Endothelial cell of umbilical vein (primary cell): ENCODE results near the gene EFHC2. TPM values are rescaled to one million over a fixed set of nuclear protein-coding genes. Genes with fewer than 3 reads are reported as not detected.

ENCODE experiments used
- Bru-seq: library from RNA; stranded (reverse); fragments of 400-500 nt; gene quantifications from one replicate; lab custom pipeline; 2021; lab: Mats Ljungman, UMichigan
- BruChase-seq, 2 experiments: library from RNA; stranded (reverse); fragments of 400-500 nt; gene quantifications; one replicate each; lab custom pipeline; 2021; lab: Mats Ljungman, UMichigan
- BruUV-seq: library from RNA; stranded (reverse); fragments of 400-500 nt; replicated peaks from 2 replicates; lab custom pipeline; 2021; lab: Mats Ljungman, UMichigan
- CTCF ChIA-PET: fragments of 300-600, 350-600 bp; sonication (Branson Sonifier 250); formaldehyde crosslinking; loops from one replicate; lab custom pipeline; 2021; ENCODE audit warnings: antibody characterized with exemption, inconsistent platforms; lab: Charles Lee
- POLR2A ChIA-PET: fragments of 300-600, 350-600 bp; sonication (Branson Sonifier 250); formaldehyde crosslinking; loops from one replicate; lab custom pipeline; 2021; ENCODE audit warnings: antibody characterized with exemption, inconsistent platforms; lab: Charles Lee
- DNase-seq: peaks from one replicate; pipeline ENCODE4 v3.0.0-alpha.2; 2011; ENCODE audit warnings: low read depth, low spot score
- FAIRE-seq: peaks from 2 replicates; lab custom pipeline; 2011; peaks lifted over from hg19 to GRCh38; lab: Jason Lieb, UNC
- H2AFZ ChIP-seq: 2 replicates; pipeline ENCODE4 v1.6.0; 2012; ENCODE audit warnings: low read depth, low read length, control low read depth, inconsistent platforms
- H3K27ac ChIP-seq: 2 replicates; pipeline ENCODE4 v1.5.1; 2011; ENCODE audit warnings: low read depth, mild to moderate bottlenecking, control low read depth, low read length, moderate library complexity; ENCODE audit not compliant: insufficient read depth
- H3K27me3 ChIP-seq, 2 experiments: 2 replicates each; pipeline versions ENCODE4 v1.6.0 to v1.6.1; 2011; ENCODE audit warnings: low read length in 2 of 2, mixed read lengths in 1 of 2; ENCODE audit not compliant: control insufficient read depth in 2 of 2, insufficient read depth in 2 of 2
- H3K36me3 ChIP-seq, 2 experiments: 2 replicates in 1 of 2; 3 replicates in 1 of 2; pipeline ENCODE4 v1.5.1; 2011; ENCODE audit warnings: low read length in 2 of 2, mild to moderate bottlenecking in 1 of 2, moderate library complexity in 1 of 2; ENCODE audit not compliant: control insufficient read depth in 2 of 2, insufficient read depth in 2 of 2; ENCODE audit errors: extremely low read depth in 1 of 2
- H3K4me1 ChIP-seq: 3 replicates; pipeline ENCODE4 v1.5.1; 2011; ENCODE audit warnings: mild to moderate bottlenecking, low read length; ENCODE audit not compliant: control insufficient read depth, insufficient read depth; ENCODE audit errors: extremely low read depth
- H3K4me2 ChIP-seq: 2 replicates; pipeline ENCODE4 v1.6.1; 2011; ENCODE audit warnings: low read length, control low read depth, mixed read lengths; ENCODE audit not compliant: insufficient read depth
- H3K4me3 ChIP-seq, 3 experiments: fragments of 200-600 bp in 1 of 3; sonication (generic), shearing (Covaris generic) in 1 of 3; replicated peaks in 1 of 3; 2 replicates each; pipeline ENCODE4 v1.5.1; 2011 to 2016; ENCODE audit warnings: control low read depth in 3 of 3, low read length in 3 of 3, mild to moderate bottlenecking in 2 of 3, inconsistent platforms in 1 of 3, low read depth in 1 of 3, moderate library complexity in 1 of 3; ENCODE audit not compliant: insufficient read depth in 1 of 3
- H3K79me2 ChIP-seq: 2 replicates; pipeline ENCODE4 v1.6.0; 2012; ENCODE audit warnings: low read length, inconsistent platforms; ENCODE audit not compliant: control insufficient read depth, insufficient read depth
- H3K9ac ChIP-seq: replicated peaks from 2 replicates; pipeline ENCODE3; 2011; ENCODE audit warnings: low read length, control low read depth; ENCODE audit not compliant: insufficient read depth; ENCODE audit errors: extremely low read depth
- H3K9me1 ChIP-seq: replicated peaks from 3 replicates; pipeline ENCODE4 v1.6.0; 2011; ENCODE audit warnings: mild to moderate bottlenecking, low read length; ENCODE audit not compliant: control insufficient read depth, insufficient read depth; ENCODE audit errors: extremely low read depth
- H3K9me3 ChIP-seq: replicated peaks from 2 replicates; pipeline ENCODE4 v1.5.1; 2012; ENCODE audit warnings: low read length, inconsistent platforms; ENCODE audit not compliant: control insufficient read depth, insufficient read depth
- H4K20me1 ChIP-seq: replicated peaks from 2 replicates; pipeline ENCODE3; 2011; ENCODE audit warnings: mild to moderate bottlenecking, low read length; ENCODE audit not compliant: control insufficient read depth, insufficient read depth; ENCODE audit errors: extremely low read depth
- EZH2 ChIP-seq: IDR thresholded peaks from 2 replicates; pipeline ENCODE4 v1.6.1; 2012; ENCODE audit warnings: borderline replicate concordance, low read depth, mild to moderate bottlenecking, moderate library complexity, low read length, inconsistent platforms; ENCODE audit not compliant: severe bottlenecking
- JUN ChIP-seq: IDR thresholded peaks from 2 replicates; pipeline ENCODE4 v1.6.1; 2011; ENCODE audit warnings: borderline replicate concordance, low read depth; ENCODE audit not compliant: insufficient read length, insufficient read depth
- POLR2AphosphoS5 ChIP-seq: IDR thresholded peaks from 2 replicates; pipeline ENCODE4 v1.6.1; 2012; ENCODE audit warnings: low read depth, mild to moderate bottlenecking, control low read depth, low read length, moderate library complexity; ENCODE audit not compliant: insufficient read depth
- dilution Hi-C: fragments of 300-500 bp; cut with MboI; formaldehyde crosslinking; loops from one replicate; pipeline ENCODE4 v1.15.0; 2019; ENCODE audit warnings: low sequenced_read_pairs; ENCODE audit not compliant: extremely low pct_ligation_motif_present
- intact Hi-C: fragments of 100-400 bp; cut with micrococcal nuclease; formaldehyde crosslinking; loops from one replicate; pipeline ENCODE4 v1.10.0; 2022
- long read RNA-seq: library from polyadenylated mRNA; stranded (forward); transcript quantifications from one replicate; pipeline ENCODE4 v2.0.0, GENCODE V29; 2021
- polyA minus RNA-seq, 3 experiments: library from RNA; depleted of rRNA, polyadenylated mRNA; stranded (reverse); fragments of >200 nt; gene quantifications; 1 replicate in 1 of 3; 2 replicates in 2 of 3; pipeline ENCODE4 v1.2.3, GENCODE V29; 2011
- polyA plus RNA-seq, 4 experiments: library from polyadenylated mRNA; depleted of rRNA in 3 of 4; stranded (reverse) in 3 of 4; unstranded in 1 of 4; fragments of >200 nt; gene quantifications; 2 replicates each; pipeline versions ENCODE4 v1.2.1 to v1.2.3, GENCODE V29; 2011 to 2012; ENCODE audit warnings: missing spikeins in 1 of 4
- total RNA-seq: library from RNA; stranded (reverse); gene quantifications from 2 replicates; pipeline ENCODE4 v1.2.3, GENCODE V29; 2021
- TF ChIP-seq, protein P1 (sequence below), 2 donors: IDR thresholded peaks; 1 replicate in 1 of 2; 2 replicates in 1 of 2; pipeline ENCODE4 v1.5.1; 2011; ENCODE audit warnings: low read length in 2 of 2, mild to moderate bottlenecking in 2 of 2, moderate library complexity in 2 of 2, control low read depth in 1 of 2, inconsistent platforms in 1 of 2, low read depth in 1 of 2; ENCODE audit not compliant: insufficient read depth in 1 of 2; ENCODE audit errors: extremely low read depth in 1 of 2

The EFHC2 gene, protein sequence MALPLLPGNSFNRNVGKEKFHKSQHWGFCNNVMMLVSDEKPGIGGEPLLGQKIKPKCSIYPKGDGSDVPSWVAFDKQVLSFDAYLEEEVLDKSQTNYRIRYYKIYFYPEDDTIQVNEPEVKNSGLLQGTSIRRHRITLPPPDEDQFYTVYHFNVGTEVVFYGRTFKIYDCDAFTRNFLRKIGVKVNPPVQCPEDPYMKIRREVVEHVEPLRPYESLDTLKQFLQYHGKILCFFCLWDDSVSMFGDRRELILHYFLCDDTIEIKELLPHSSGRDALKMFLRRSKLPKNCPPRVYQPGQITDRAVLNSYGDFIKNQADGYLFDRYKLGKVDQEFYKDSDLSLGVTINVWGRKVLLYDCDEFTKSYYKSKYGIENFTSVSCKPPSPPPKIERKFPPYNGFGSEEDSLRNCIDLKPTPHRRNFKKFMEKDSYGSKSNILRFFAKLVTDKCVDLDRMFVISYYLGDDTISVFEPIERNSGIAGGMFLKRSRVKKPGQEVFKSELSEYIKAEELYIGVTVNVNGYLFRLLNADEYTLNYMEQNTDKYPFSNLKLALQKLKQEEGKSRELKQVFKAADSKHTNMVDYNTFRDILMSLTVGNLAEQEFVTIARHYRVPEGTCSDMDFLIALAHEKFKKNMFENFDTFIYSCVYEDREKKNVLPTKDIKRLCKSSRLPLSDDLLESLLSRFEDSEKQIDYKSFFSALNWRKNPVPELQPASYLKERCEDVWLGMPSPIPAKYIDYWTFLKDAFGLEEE
- not detected in 2 replicates for total RNA-seq
- polyA plus RNA-seq = 0.03 TPM in 1 of 2 replicates, not detected in the other
- polyA plus RNA-seq (2011; cell fraction: cytosol; rRNA removed) = 0.04 TPM in 1 of 2 replicates, not detected in the other
- polyA plus RNA-seq (2011; cell fraction: nucleus; rRNA removed) = 0.04 TPM in 1 of 2 replicates, not detected in the other
- polyA plus RNA-seq (2012) = not detected in 2 replicates
- not detected in 2 replicates for polyA minus RNA-seq
- polyA minus RNA-seq (2011; cell fraction: cytosol; rRNA and poly(A)+ RNA removed) = not detected
- polyA minus RNA-seq (2011; cell fraction: nucleus; rRNA and poly(A)+ RNA removed) = 0.19 TPM in 1 of 2 replicates, not detected in the other
- Bru-seq, nascent RNA = percentile 7 among the genes with signal in this experiment
- BruChase-seq, experiment 1, labeled RNA remaining after a 6-hour chase = percentile 2 among the genes with signal in this experiment
- BruChase-seq, experiment 2, labeled RNA remaining after a 2-hour chase = percentile 2 among the genes with signal in this experiment
- long read RNA-seq = 0 reads

DNA sequence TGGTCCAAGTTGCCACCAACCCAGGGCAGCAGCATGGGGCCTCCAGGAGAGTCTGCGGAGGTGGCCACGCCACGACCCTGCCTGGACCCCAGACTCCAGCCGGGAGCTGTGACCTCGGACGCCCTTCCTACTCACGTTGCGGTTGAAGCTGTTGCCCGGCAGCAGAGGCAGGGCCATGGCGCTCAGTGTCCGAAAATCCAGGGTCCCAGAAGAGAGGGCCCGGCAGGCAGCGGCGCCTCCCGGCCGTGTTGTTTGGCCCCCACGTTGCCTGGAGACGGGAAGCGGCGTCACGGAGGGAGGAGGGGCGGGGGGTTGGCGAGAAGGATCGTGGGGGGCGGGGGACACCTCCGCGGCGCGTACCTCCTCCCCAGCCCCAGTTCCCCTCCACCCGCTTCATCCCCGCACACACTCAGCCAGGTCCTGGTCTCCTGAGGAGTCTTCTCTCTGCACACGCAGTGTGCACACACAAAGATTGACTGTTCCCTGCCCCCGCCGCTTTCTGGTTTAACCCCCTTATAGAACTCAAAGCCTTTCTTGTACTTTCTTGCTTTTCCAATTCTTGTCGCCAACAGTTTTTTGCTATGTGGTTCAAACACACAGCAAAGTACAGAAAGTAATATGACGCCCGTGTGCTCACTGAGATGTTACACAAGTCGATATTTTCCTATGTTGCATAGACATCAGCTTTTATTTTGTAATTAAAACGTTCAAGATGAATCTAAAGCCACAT is at the start of gene EFHC2:
EFHC2 (minus strand) TSS at position 261 of the 730 bp plus-strand sequence; CDS start at position 177, 84 bp downstream.
- H3K79me2 ChIP-seq = no peaks in the 10 kb centered on the region
- intact Hi-C loops = no loop called here
- no peak within 1 kb of the TSS for H3K27ac ChIP-seq
- no TSS peak for BruUV-seq
- ChIA-PET CTCF (no interaction called here), POLR2A (no interaction called here)
- TF ChIP-seq, protein P1, sequence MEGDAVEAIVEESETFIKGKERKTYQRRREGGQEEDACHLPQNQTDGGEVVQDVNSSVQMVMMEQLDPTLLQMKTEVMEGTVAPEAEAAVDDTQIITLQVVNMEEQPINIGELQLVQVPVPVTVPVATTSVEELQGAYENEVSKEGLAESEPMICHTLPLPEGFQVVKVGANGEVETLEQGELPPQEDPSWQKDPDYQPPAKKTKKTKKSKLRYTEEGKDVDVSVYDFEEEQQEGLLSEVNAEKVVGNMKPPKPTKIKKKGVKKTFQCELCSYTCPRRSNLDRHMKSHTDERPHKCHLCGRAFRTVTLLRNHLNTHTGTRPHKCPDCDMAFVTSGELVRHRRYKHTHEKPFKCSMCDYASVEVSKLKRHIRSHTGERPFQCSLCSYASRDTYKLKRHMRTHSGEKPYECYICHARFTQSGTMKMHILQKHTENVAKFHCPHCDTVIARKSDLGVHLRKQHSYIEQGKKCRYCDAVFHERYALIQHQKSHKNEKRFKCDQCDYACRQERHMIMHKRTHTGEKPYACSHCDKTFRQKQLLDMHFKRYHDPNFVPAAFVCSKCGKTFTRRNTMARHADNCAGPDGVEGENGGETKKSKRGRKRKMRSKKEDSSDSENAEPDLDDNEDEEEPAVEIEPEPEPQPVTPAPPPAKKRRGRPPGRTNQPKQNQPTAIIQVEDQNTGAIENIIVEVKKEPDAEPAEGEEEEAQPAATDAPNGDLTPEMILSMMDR (IDR thresholded peaks at IDR 0.05; ENCODE audit: extremely low read depth in 1 of 2, insufficient read depth in 1 of 2, low read depth in 1 of 2, low read length in 2 of 2) = no peak
- TF ChIP-seq EZH2 (no peak), POLR2AphosphoS5 (no peak), JUN (no peak)
- peak; percentile 1 for DNase-seq
- H3K9me3 ChIP-seq = no peaks in the 10 kb centered on the region
- FAIRE-seq = no peak
- H3K4me1 ChIP-seq = no peaks in the 10 kb centered on the region
- no peaks in the 10 kb centered on the region for H3K27me3 ChIP-seq
- H3K9ac ChIP-seq = no peak within 1 kb of the TSS
- no peaks in the 10 kb centered on the region for H4K20me1 ChIP-seq
- H3K9me1 ChIP-seq = no peaks in the 10 kb centered on the region
- dilution Hi-C loops = no loop called here
- H2AFZ ChIP-seq = peak within 1 kb of the TSS; percentile 72
- peak within 1 kb of the TSS; percentile 47 for H3K4me2 ChIP-seq
- H3K4me3 ChIP-seq = peak within 1 kb of the TSS in 2 of 3 experiments; percentile 23 to 34
- H3K36me3 ChIP-seq = no peaks in the 10 kb centered on the region
